HCT116 (cell line): ENCODE measurements around the gene PON3.

ENCODE experiments used
- TCF7L2 ChIP-seq: IDR thresholded peaks from 2 replicates; pipeline ENCODE4 v1.7.0; 2011; ENCODE audit warnings: borderline replicate concordance, inconsistent platforms; ENCODE audit not compliant: insufficient read depth, insufficient read length; ENCODE audit errors: extremely low read depth
- ZBTB33 ChIP-seq: IDR thresholded peaks from 2 replicates; pipeline ENCODE4 v1.6.1; 2011; ENCODE audit warnings: mild to moderate bottlenecking, low read length, moderate library complexity; ENCODE audit not compliant: insufficient replicate concordance; ENCODE audit errors: extremely low read depth
- TF ChIP-seq, protein P1 (sequence below), 3 experiments: fragments of 200-600 bp in 1 of 3; sonication (generic) in 1 of 3; IDR thresholded peaks in 2 of 3; conservative IDR thresholded peaks in 1 of 3; 2 replicates each; pipeline ENCODE4 v1.5.1; 2012 to 2017; ENCODE audit warnings: low read depth in 2 of 3, low read length in 2 of 3, antibody characterized with exemption in 1 of 3, borderline replicate concordance in 1 of 3, control low read depth in 1 of 3, mild to moderate bottlenecking in 1 of 3, mixed read lengths in 1 of 3, mixed run types in 1 of 3, moderate library complexity in 1 of 3; ENCODE audit not compliant: insufficient read depth in 1 of 3

- no peak for TF ChIP-seq TCF7L2
- no peak for TF ChIP-seq ZBTB33
- TF ChIP-seq, protein P1, sequence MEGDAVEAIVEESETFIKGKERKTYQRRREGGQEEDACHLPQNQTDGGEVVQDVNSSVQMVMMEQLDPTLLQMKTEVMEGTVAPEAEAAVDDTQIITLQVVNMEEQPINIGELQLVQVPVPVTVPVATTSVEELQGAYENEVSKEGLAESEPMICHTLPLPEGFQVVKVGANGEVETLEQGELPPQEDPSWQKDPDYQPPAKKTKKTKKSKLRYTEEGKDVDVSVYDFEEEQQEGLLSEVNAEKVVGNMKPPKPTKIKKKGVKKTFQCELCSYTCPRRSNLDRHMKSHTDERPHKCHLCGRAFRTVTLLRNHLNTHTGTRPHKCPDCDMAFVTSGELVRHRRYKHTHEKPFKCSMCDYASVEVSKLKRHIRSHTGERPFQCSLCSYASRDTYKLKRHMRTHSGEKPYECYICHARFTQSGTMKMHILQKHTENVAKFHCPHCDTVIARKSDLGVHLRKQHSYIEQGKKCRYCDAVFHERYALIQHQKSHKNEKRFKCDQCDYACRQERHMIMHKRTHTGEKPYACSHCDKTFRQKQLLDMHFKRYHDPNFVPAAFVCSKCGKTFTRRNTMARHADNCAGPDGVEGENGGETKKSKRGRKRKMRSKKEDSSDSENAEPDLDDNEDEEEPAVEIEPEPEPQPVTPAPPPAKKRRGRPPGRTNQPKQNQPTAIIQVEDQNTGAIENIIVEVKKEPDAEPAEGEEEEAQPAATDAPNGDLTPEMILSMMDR (IDR thresholded peaks at IDR 0.05 in 2 of 3, conservative IDR thresholded peaks at IDR 0.05 in 1 of 3; ENCODE audit: borderline replicate concordance in 1 of 3, insufficient read depth in 1 of 3, low read depth in 2 of 3, low read length in 2 of 3) = no peak
These were observed 25.8 kb upstream of the PON3 start for GRCh38 chr7:95421847-95422444.
